HepG2 (cell line): Measurements from ENCODE around the gene SYNE1. TPM values are rescaled to one million over a fixed set of nuclear protein-coding genes. Genes with fewer than 3 reads are reported as not detected.

Source experiments
- CEBPB ChIP-seq: IDR thresholded peaks from 2 replicates; pipeline ENCODE4 v1.6.1; 2011; ENCODE audit warnings: low read depth, low read length, improper control_type of control experiment, borderline replicate concordance
- CHD4 ChIP-seq: fragments of 200-600 bp; sonication (generic); IDR thresholded peaks from 2 replicates; pipeline ENCODE4 v1.7.0; 2017; ENCODE audit warnings: mild to moderate bottlenecking, low read length, borderline replicate concordance
- FOXA3 ChIP-seq: IDR thresholded peaks from 2 replicates; pipeline ENCODE4 v1.6.1; 2016; ENCODE audit warnings: missing genetic modification reagents, missing compliant biosample characterization
- GABPB1 ChIP-seq: IDR thresholded peaks from 2 replicates; pipeline ENCODE4 v1.6.1; 2016; ENCODE audit warnings: mild to moderate bottlenecking, missing genetic modification reagents, moderate library complexity, missing compliant biosample characterization
- GATAD2A ChIP-seq: IDR thresholded peaks from 2 replicates; pipeline ENCODE4 v1.6.1; 2016
- HNF4G ChIP-seq, 2 experiments: sonication (generic) in 1 of 2; formaldehyde crosslinking in 1 of 2; IDR thresholded peaks; 2 replicates each; pipeline versions ENCODE4 v1.4.0 to v1.6.1; 2011 to 2020; ENCODE audit warnings: borderline replicate concordance in 2 of 2, low read depth in 2 of 2, mild to moderate bottlenecking in 2 of 2, low read length in 1 of 2, missing genetic modification reagents in 1 of 2, moderate library complexity in 1 of 2
- MLXIP ChIP-seq: sonication (generic); formaldehyde crosslinking; IDR thresholded peaks from 2 replicates; pipeline ENCODE4 v1.9.0; 2021; ENCODE audit warnings: missing genetic modification reagents, borderline replicate concordance
- SNAI1 ChIP-seq: sonication (generic); formaldehyde crosslinking; IDR thresholded peaks from 2 replicates; pipeline ENCODE4 v1.5.0; 2020; ENCODE audit warnings: mild to moderate bottlenecking, missing genetic modification reagents, borderline replicate concordance
- SP5 ChIP-seq: IDR thresholded peaks from 2 replicates; pipeline ENCODE4 v1.6.1; 2016; ENCODE audit warnings: low read depth, borderline replicate concordance
- ZNF18 ChIP-seq: sonication (generic); formaldehyde crosslinking; IDR thresholded peaks from 2 replicates; pipeline ENCODE4 v1.8.0; 2022; ENCODE audit warnings: mild to moderate bottlenecking, missing genetic modification reagents; ENCODE audit not compliant: insufficient replicate concordance
- ZNF501 ChIP-seq: sonication (generic); formaldehyde crosslinking; IDR thresholded peaks from 2 replicates; pipeline ENCODE4 v1.5.1; 2020; ENCODE audit warnings: mild to moderate bottlenecking, moderate library complexity, missing genetic modification reagents
- ZNF577 ChIP-seq: sonication (generic); formaldehyde crosslinking; IDR thresholded peaks from 2 replicates; pipeline ENCODE4 v1.4.0; 2020; ENCODE audit warnings: mild to moderate bottlenecking, low read depth, missing genetic modification reagents, borderline replicate concordance
- ZSCAN25 ChIP-seq: sonication (generic); formaldehyde crosslinking; IDR thresholded peaks from 2 replicates; pipeline ENCODE4 v1.8.0; 2022; ENCODE audit warnings: mild to moderate bottlenecking, missing genetic modification reagents
- ZSCAN9 ChIP-seq: IDR thresholded peaks from 2 replicates; pipeline ENCODE4 v1.6.1; 2016; ENCODE audit warnings: borderline replicate concordance
- polyA plus RNA-seq, 8 experiments: library from polyadenylated mRNA; depleted of rRNA in 3 of 8; stranded (reverse) in 7 of 8; unstranded in 1 of 8; fragments of >200 nt; fragmentation: Illumina TruSeq in 4 of 8; extraction: Trizol in 4 of 8; gene quantifications; 2 replicates each; pipeline versions ENCODE4 v1.2.1 to v1.2.3, GENCODE V29; 2011 to 2016; ENCODE audit warnings: low read depth in 4 of 8, missing spikeins in 1 of 8, mixed read lengths in 1 of 8; ENCODE audit not compliant: insufficient read depth in 1 of 8
- total RNA-seq, 5 experiments: library from RNA; depleted of rRNA; stranded (reverse); fragments of >200 nt; fragmentation: Illumina TruSeq; extraction: Trizol; gene quantifications; 2 replicates each; pipeline ENCODE4 v1.2.3, GENCODE V29; 2016; ENCODE audit warnings: low read depth in 1 of 5
- TF ChIP-seq, protein P1 (sequence below): sonication (generic); formaldehyde crosslinking; conservative IDR thresholded peaks from 2 replicates; pipeline ENCODE4 v1.4.0; 2020; ENCODE audit warnings: missing genetic modification reagents
- TF ChIP-seq, protein P2 (sequence below): sonication (generic); formaldehyde crosslinking; IDR thresholded peaks from 2 replicates; pipeline ENCODE4 v1.4.0; 2020; ENCODE audit warnings: missing genetic modification reagents

Gene SYNE1
- total and polyA plus RNA-seq, 2 of the 13 experiments (the other 11 are each of a cell fraction or from before 2014, with no cell fraction given) = 5.5 to 15.9 TPM

- TF ChIP-seq SP5 (CRISPR knock-in tag) (no peak), GATAD2A (CRISPR knock-in tag) (0 out of 2 replicates have a peak, but pooled peaks have one; percentile 11), CEBPB (peak; percentile 22; the same call in 1 of the 2 replicates), ZSCAN9 (CRISPR knock-in tag) (no peak), CHD4 (no peak), FOXA3 (CRISPR knock-in tag) (0 out of 2 replicates have a peak, but pooled peaks have one; percentile 9), ZNF577 (no peak), GABPB1 (CRISPR knock-in tag) (no peak), ZNF501 (no peak), HNF4G (IDR thresholded peaks at IDR 0.05; ENCODE audit: borderline replicate concordance, low read depth, low read length) (no peak), HNF4G (CRISPR knock-in tag; IDR thresholded peaks at IDR 0.05; ENCODE audit: borderline replicate concordance, low read depth) (no peak), ZNF18 (peak; percentile 22), MLXIP (no peak), SNAI1 (CRISPR knock-in tag) (no peak), ZSCAN25 (CRISPR knock-in tag) (no peak)
- TF ChIP-seq, protein P1, sequence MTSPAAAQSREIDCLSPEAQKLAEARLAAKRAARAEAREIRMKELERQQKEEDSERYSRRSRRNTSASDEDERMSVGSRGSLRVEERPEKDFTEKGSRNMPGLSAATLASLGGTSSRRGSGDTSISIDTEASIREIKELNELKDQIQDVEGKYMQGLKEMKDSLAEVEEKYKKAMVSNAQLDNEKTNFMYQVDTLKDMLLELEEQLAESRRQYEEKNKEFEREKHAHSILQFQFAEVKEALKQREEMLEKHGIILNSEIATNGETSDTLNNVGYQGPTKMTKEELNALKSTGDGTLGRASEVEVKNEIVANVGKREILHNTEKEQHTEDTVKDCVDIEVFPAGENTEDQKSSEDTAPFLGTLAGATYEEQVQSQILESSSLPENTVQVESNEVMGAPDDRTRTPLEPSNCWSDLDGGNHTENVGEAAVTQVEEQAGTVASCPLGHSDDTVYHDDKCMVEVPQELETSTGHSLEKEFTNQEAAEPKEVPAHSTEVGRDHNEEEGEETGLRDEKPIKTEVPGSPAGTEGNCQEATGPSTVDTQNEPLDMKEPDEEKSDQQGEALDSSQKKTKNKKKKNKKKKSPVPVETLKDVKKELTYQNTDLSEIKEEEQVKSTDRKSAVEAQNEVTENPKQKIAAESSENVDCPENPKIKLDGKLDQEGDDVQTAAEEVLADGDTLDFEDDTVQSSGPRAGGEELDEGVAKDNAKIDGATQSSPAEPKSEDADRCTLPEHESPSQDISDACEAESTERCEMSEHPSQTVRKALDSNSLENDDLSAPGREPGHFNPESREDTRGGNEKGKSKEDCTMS (CRISPR knock-in tag) = no peak
- TF ChIP-seq, protein P2, sequence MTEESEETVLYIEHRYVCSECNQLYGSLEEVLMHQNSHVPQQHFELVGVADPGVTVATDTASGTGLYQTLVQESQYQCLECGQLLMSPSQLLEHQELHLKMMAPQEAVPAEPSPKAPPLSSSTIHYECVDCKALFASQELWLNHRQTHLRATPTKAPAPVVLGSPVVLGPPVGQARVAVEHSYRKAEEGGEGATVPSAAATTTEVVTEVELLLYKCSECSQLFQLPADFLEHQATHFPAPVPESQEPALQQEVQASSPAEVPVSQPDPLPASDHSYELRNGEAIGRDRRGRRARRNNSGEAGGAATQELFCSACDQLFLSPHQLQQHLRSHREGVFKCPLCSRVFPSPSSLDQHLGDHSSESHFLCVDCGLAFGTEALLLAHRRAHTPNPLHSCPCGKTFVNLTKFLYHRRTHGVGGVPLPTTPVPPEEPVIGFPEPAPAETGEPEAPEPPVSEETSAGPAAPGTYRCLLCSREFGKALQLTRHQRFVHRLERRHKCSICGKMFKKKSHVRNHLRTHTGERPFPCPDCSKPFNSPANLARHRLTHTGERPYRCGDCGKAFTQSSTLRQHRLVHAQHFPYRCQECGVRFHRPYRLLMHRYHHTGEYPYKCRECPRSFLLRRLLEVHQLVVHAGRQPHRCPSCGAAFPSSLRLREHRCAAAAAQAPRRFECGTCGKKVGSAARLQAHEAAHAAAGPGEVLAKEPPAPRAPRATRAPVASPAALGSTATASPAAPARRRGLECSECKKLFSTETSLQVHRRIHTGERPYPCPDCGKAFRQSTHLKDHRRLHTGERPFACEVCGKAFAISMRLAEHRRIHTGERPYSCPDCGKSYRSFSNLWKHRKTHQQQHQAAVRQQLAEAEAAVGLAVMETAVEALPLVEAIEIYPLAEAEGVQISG (CRISPR knock-in tag) = 0 out of 2 replicates have a peak, but pooled peaks have one; percentile 41
Observed at GRCh38 chr6:152296648-152297376, 340.4 kb downstream of the SYNE1 start (continued).
